Omental fat pad (tissue), 4 donors: Measurements from ENCODE around the gene CHAF1A. TPM values are rescaled to one million over a fixed set of nuclear protein-coding genes. Genes with fewer than 3 reads are reported as not detected.

ENCODE experiments used
- ATAC-seq: fragments of 150-250 bp; one replicate; pipeline ENCODE4 v1.9.1; 2016; ENCODE audit warnings: mild to moderate bottlenecking, moderate library complexity; ENCODE audit not compliant: low FRiP score
- DNase-seq: peaks from one replicate; pipeline ENCODE4 v3.0.0-alpha.2; 2019; ENCODE audit warnings: low spot score
- total RNA-seq, 4 donors: library from RNA; depleted of rRNA; stranded (reverse); fragments of >200 nt; gene quantifications; one replicate each; pipeline ENCODE4 v1.1.0, GENCODE V29; 2016
- TF ChIP-seq, protein P1 (sequence below), 3 donors: fragments of 450-650 bp; IDR thresholded peaks; one replicate each; pipeline ENCODE4 v1.5.1; 2016 to 2017; ENCODE audit warnings: antibody characterized with exemption in 3 of 3, mild to moderate bottlenecking in 3 of 3, moderate library complexity in 2 of 3

The CHAF1A gene
- total RNA-seq, 4 donors from 2014 or later = 3.9 to 6.5 (median 4.1) TPM

DNA sequence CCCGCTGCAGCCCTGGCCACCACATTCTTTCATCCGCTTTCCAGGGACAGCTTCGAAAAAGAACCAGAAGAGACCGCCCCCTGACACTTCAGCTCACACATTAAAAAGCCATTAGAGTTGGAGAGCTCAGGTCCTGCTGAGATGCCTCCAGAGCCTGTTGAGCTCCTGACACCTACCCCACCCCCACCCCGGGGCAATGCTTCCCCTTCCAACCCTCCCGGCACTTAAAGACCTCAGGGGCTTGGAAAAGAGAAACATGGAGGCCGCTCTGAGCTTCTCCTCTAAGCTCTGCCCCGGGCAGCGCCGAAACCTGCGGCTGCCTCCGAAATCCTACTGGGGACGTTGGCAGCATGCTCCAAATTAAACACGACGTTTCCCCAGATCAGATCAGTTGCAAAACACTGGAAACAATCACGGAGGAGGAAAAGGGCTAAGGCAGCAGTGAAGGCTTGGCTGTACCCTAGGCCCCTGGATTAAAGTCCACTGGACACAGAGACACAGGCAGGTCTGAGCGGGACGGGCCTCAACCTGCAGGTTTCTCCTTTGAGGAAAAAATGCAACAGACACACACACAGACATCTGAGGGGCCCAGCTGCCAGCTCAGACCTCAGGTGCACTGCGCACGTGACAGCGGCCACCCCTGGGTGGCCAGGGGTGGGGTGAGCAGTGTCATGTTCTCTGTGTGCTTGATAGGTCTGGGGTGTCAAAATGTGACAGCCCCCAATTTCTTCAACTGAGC is 11.7 kb upstream of the CHAF1A start:
- TF ChIP-seq, protein P1, sequence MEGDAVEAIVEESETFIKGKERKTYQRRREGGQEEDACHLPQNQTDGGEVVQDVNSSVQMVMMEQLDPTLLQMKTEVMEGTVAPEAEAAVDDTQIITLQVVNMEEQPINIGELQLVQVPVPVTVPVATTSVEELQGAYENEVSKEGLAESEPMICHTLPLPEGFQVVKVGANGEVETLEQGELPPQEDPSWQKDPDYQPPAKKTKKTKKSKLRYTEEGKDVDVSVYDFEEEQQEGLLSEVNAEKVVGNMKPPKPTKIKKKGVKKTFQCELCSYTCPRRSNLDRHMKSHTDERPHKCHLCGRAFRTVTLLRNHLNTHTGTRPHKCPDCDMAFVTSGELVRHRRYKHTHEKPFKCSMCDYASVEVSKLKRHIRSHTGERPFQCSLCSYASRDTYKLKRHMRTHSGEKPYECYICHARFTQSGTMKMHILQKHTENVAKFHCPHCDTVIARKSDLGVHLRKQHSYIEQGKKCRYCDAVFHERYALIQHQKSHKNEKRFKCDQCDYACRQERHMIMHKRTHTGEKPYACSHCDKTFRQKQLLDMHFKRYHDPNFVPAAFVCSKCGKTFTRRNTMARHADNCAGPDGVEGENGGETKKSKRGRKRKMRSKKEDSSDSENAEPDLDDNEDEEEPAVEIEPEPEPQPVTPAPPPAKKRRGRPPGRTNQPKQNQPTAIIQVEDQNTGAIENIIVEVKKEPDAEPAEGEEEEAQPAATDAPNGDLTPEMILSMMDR (IDR thresholded peaks at IDR 0.05) = no peak
- DNase-seq (no peak), ATAC-seq (no peak)

DNA sequence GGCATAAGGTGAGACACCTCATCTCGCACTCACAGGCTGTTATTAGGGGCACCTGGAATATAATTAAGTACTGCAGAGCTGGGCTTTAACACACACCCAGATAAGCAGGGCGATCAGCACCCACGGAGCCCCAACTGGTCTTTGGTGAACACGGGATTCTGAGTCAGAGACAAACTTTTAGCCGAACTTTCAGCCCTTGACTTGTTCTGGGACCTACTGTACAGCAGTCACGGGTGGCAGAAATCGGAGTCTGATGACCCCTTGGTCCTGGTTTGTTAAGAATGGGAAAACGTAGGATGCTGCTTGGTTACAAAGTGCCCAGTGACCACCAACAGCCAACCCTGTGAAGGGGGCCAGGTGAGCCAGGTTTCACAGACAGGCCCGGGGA is 11.1 kb upstream of the CHAF1A start:
- ATAC-seq = no peak
- TF ChIP-seq, protein P1 (IDR thresholded peaks at IDR 0.05) = no peak
- no peak for DNase-seq

DNA sequence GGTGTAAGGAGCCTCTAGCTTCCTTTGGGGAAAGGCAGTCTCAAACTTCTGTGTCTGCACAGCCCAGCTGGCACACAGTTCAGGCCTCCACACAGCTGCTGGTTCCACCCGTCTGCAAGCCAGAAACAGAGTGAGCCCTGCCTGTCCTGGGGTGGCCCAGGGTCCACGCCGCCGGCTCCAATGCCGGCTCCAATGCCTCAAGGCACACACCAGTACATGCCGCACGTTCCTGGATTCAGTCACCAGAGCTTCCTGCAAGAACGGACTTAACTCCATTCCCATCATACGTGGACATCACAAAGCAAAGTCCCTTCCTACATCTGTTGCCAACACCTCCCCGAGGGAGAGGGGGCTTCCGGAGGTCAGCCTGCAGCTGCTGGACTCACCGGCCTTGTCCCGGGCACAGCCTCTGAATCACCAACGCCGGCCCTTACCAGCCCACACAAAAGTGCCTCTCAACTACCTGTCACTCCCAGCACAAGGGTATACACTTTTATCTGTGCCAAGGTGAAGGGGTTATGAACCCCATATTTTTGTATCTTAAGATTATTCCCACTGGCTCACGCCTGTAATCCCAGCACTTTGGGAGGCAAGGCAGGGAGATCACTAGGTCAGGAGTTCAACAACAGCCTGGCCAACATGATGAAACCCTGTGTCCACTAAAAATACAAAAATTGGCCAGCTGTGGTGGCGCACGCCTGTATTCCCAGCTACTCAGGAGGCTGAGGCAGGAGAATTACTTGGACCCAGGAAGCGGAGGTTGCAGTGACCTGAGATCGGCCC is 10.5 kb upstream of the CHAF1A start:
- peak; percentile 28 for ATAC-seq

DNA sequence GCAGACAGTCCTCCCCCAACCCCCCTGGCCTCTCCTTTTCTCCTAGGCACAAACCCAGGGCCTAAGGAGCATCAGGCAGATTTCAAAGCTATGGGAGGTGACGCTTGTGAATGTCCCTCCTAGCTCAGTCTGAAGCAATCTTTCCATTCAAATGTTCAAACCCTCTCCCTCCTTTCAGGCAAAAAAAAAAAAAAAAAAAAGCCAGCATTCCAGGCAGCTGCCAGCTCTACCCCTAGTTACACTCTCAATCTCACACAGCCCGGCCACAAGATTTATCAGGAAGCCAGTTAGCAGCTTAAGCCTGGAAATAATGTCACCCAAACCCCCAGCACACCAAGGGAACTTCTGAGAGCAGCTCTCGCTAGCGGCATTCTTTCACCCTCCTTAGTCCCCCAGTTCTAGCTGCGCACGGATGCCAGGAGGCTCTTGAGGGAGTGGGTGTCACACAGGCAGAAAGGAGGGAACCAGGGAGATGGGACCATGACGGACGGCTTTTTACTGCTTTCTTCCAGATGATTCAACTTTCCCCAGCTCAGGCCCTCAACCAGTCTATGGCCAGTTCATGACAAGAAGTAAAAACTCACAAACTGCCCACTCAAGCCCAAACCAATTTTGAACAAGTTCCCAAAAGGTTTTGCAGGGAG is 8.4 kb upstream of the CHAF1A start:
- DNase-seq (no peak), ATAC-seq (no peak)
- TF ChIP-seq, protein P1 (IDR thresholded peaks at IDR 0.05) = no peak

More for the DNA sequence above, 10.5 kb upstream of the CHAF1A start:
- TF ChIP-seq, protein P1 (IDR thresholded peaks at IDR 0.05) = no peak
- DNase-seq = no peak

DNA sequence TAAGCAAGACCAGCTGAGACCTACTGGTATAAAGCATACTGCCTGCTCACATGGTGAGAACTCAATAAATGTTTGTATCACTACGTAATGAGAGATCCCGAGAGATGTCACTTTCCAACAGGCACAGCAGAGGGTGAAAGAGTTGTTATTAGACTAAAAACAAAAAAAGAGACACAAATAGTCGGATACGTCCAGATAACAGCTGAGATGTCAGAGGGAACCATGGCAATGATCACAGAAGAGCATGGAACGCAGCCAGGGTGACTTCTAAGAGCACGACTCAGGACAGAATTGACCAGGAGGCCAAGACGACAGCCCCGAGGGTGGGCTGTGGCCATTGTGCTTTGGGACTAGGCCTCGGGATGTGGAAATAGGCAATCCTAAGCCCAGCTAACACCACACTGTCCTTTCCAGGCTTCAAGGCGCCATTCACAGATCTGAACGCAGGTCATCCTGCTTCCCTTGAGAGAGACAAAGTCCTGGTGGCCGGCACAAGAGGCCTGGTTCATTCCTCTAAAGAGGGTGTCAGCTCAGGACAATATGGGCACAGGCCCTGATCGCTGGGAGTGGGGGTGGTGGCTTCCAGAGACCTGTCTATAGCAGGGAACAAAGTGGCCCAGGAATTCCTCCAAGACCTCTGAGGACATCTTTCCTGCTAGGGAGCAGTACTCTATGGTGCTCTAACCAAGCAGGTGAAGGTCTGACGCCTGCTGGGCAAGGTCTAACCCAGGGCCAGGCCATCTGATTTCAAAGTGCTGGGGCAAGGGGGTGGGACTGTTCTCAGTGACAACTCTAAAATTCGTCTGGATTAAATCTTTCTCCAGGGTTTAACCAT is 5.3 kb upstream of the CHAF1A start:
- no peak for DNase-seq
- no peak for ATAC-seq
- TF ChIP-seq, protein P1 (IDR thresholded peaks at IDR 0.05) = no peak

DNA sequence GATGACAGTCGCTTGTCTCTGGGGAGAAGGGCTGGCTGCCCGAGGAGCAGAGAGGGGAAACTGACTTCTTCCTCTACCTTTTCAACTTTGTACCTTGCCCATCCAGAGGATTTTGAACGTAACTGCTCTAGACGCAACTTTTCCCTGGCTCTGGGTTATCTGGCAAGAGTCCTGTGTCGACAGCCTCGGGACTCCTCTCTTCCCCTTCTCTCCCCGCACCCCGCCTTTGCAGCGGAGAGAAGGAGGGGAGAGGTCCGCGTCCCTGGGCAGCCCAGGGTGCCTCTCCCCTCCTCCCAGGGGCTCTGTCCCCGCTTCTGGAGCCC is 2.7 kb upstream of the CHAF1A start:
- TF ChIP-seq, protein P1 (IDR thresholded peaks at IDR 0.05) = no peak
- ATAC-seq (peak; percentile 15), DNase-seq (no peak)
